Endothelial cell of hepatic sinusoid (primary cell): ENCODE measurements around the gene FRMPD4.

Source experiments
- in situ Hi-C: cut with HindIII; loops from 2 replicates; pipeline ENCODE4 v1.10.0; 2017; ENCODE audit warnings: low sequenced_read_pairs

The FRMPD4 gene

GRCh38 chrX:12611471-12611870 lies 473.2 kb downstream of the FRMPD4 start:
- in situ Hi-C loops = no loop called here

GRCh38 chrX:12614266-12614665 lies 476.0 kb downstream of the FRMPD4 start:
- in situ Hi-C loops = no loop called here

- in situ Hi-C loops = no loop called here
Measured at GRCh38 chrX:12615061-12615460, 476.8 kb downstream of the FRMPD4 start.

GRCh38 chrX:12617241-12617640 lies 479.0 kb downstream of the FRMPD4 start:
- in situ Hi-C loops = no loop called here

GRCh38 chrX:12647230-12647629 lies 509.0 kb downstream of the FRMPD4 start:
- in situ Hi-C loops = no loop called here

GRCh38 chrX:12648995-12649394 lies 510.7 kb downstream of the FRMPD4 start:
- in situ Hi-C loops = no loop called here

GRCh38 chrX:12657433-12657832 lies 519.2 kb downstream of the FRMPD4 start:
- in situ Hi-C loops = no loop called here

- in situ Hi-C loops = no loop called here
Measured at GRCh38 chrX:12657881-12658280, 519.6 kb downstream of the FRMPD4 start.

GRCh38 chrX:12661464-12661863 lies 523.2 kb downstream of the FRMPD4 start:
- in situ Hi-C loops = no loop called here

GRCh38 chrX:12672367-12673106 lies 534.3 kb downstream of the FRMPD4 start:
- in situ Hi-C loops = no loop called here

GRCh38 chrX:12673487-12673886 lies 535.2 kb downstream of the FRMPD4 start:
- in situ Hi-C loops = no loop called here

GRCh38 chrX:12679522-12679921 lies 541.2 kb downstream of the FRMPD4 start:
- in situ Hi-C loops = no loop called here

- in situ Hi-C loops = no loop called here
Measured at GRCh38 chrX:12681047-12681446, 542.8 kb downstream of the FRMPD4 start.

GRCh38 chrX:12685541-12685940 lies 547.3 kb downstream of the FRMPD4 start:
- in situ Hi-C loops = no loop called here

GRCh38 chrX:12686331-12686730 lies 548.1 kb downstream of the FRMPD4 start:
- in situ Hi-C loops = no loop called here

- in situ Hi-C loops = no loop called here
Measured at GRCh38 chrX:12690646-12691045, 552.4 kb downstream of the FRMPD4 start.

- in situ Hi-C loops = no loop called here
Measured at GRCh38 chrX:12693754-12694153, 555.5 kb downstream of the FRMPD4 start.

GRCh38 chrX:12700745-12701144 lies 562.5 kb downstream of the FRMPD4 start:
- in situ Hi-C loops = no loop called here

GRCh38 chrX:12701628-12702027 lies 563.4 kb downstream of the FRMPD4 start:
- in situ Hi-C loops = no loop called here

- in situ Hi-C loops = no loop called here
Measured at GRCh38 chrX:12702509-12703091, 564.3 kb downstream of the FRMPD4 start.

GRCh38 chrX:12704706-12705105 lies 566.4 kb downstream of the FRMPD4 start:
- in situ Hi-C loops = no loop called here

- in situ Hi-C loops = no loop called here
Measured at GRCh38 chrX:12709047-12709446, 570.8 kb downstream of the FRMPD4 start.
